T-helper 2 cell treated with Interferon-gamma antibody and Interleukin-4, amounts not matched to agents 5 μg/mL and 100 μg/mL, for 36 hours (primary cell): ENCODE results near the gene BICC1.
"Not testable (repeated sequence)": the region's sequence is repeated elsewhere in the genome, so short reads cannot be mapped to it uniquely, and the experiment has no call there.

ENCODE experiments used
- DNase-seq: peaks from one replicate; pipeline ENCODE4 v3.0.0; 2021; ENCODE audit warnings: low spot score
- H3K27ac Mint-ChIP-seq: one replicate; pipeline ENCODE4 v1.8.0; 2021; ENCODE audit warnings: mild to moderate bottlenecking, mixed read lengths
- H3K27me3 Mint-ChIP-seq: one replicate; pipeline ENCODE4 v1.8.0; 2021; ENCODE audit warnings: low read depth, mixed read lengths
- H3K36me3 Mint-ChIP-seq: one replicate; pipeline ENCODE4 v1.8.0; 2021; ENCODE audit warnings: low read depth, mixed read lengths
- H3K4me1 Mint-ChIP-seq: one replicate; pipeline ENCODE4 v1.8.0; 2021; ENCODE audit warnings: low read depth, mixed read lengths
- H3K4me3 Mint-ChIP-seq: one replicate; pipeline ENCODE4 v1.8.0; 2022; ENCODE audit warnings: mild to moderate bottlenecking, moderate library complexity, mixed read lengths
- H3K9me3 Mint-ChIP-seq: one replicate; pipeline ENCODE4 v1.8.0; 2021; ENCODE audit warnings: mixed read lengths

The BICC1 gene

GRCh38 chr10:58586282-58587245 is 73.9 kb downstream of the BICC1 start:
- Mint-ChIP-seq H3K4me1 (no peaks in the 10 kb centered on the region), H3K27me3 (no peaks in the 10 kb centered on the region), H3K27ac (no peak overlapping the region), H3K36me3 (no peaks in the 10 kb centered on the region), H3K4me3 (no peak overlapping the region), H3K9me3 (no peaks in the 10 kb centered on the region)
- DNase-seq = no peak

GRCh38 chr10:58587676-58588075 is 75.0 kb downstream of the BICC1 start:
- H3K4me1 Mint-ChIP-seq = no peaks in the 10 kb centered on the region
- DNase-seq = no peak
- H3K36me3 Mint-ChIP-seq = no peaks in the 10 kb centered on the region
- no peaks in the 10 kb centered on the region for H3K9me3 Mint-ChIP-seq
- no peak overlapping the region for H3K4me3 Mint-ChIP-seq
- no peaks in the 10 kb centered on the region for H3K27me3 Mint-ChIP-seq
- H3K27ac Mint-ChIP-seq = no peak overlapping the region

- Mint-ChIP-seq H3K4me1 (no peaks in the 10 kb centered on the region), H3K27me3 (no peaks in the 10 kb centered on the region), H3K36me3 (no peaks in the 10 kb centered on the region), H3K4me3 (no peak overlapping the region), H3K9me3 (no peaks in the 10 kb centered on the region), H3K27ac (no peak overlapping the region)
- DNase-seq = no peak
Measured at GRCh38 chr10:58588673-58589265, 76.1 kb downstream of the BICC1 start.

- H3K27ac Mint-ChIP-seq = no peak overlapping the region
- no peaks in the 10 kb centered on the region for H3K9me3 Mint-ChIP-seq
- no peaks in the 10 kb centered on the region for H3K27me3 Mint-ChIP-seq
- H3K4me1 Mint-ChIP-seq = no peaks in the 10 kb centered on the region
- no peaks in the 10 kb centered on the region for H3K36me3 Mint-ChIP-seq
- H3K4me3 Mint-ChIP-seq = no peak overlapping the region
- DNase-seq = no peak
Measured at GRCh38 chr10:58590152-58590840, 77.6 kb downstream of the BICC1 start.

- Mint-ChIP-seq H3K4me1 (no peaks in the 10 kb centered on the region), H3K27me3 (no peaks in the 10 kb centered on the region), H3K9me3 (no peaks in the 10 kb centered on the region), H3K27ac (no peak overlapping the region), H3K36me3 (no peaks in the 10 kb centered on the region), H3K4me3 (no peak overlapping the region)
- DNase-seq = no peak
Measured at GRCh38 chr10:58590924-58591323, 78.3 kb downstream of the BICC1 start.

- no peaks in the 10 kb centered on the region for H3K4me1 Mint-ChIP-seq
- peaks cover 7% of the 10 kb centered on the region for H3K9me3 Mint-ChIP-seq
- H3K4me3 Mint-ChIP-seq = no peak overlapping the region
Measured at GRCh38 chr10:58593008-58593407, 80.3 kb downstream of the BICC1 start.

GRCh38 chr10:58597211-58597610 is 84.5 kb downstream of the BICC1 start:
- H3K36me3 Mint-ChIP-seq, H3K9me3 Mint-ChIP-seq, H3K27me3 Mint-ChIP-seq, H3K4me3 Mint-ChIP-seq, DNase-seq, H3K4me1 Mint-ChIP-seq, H3K27ac Mint-ChIP-seq: not testable (repeated sequence)

More at GRCh38 chr10:58593008-58593407, 80.3 kb downstream of the BICC1 start:
- Mint-ChIP-seq H3K27ac (no peak overlapping the region), H3K36me3 (no peaks in the 10 kb centered on the region), H3K27me3 (no peaks in the 10 kb centered on the region)
- DNase-seq = no peak

- H3K4me3 Mint-ChIP-seq = no peak overlapping the region
- no peaks in the 10 kb centered on the region for H3K36me3 Mint-ChIP-seq
Measured at GRCh38 chr10:58599927-58600553, 87.4 kb downstream of the BICC1 start.

GRCh38 chr10:58608351-58608750 is 95.7 kb downstream of the BICC1 start:
- Mint-ChIP-seq H3K9me3 (no peaks in the 10 kb centered on the region), H3K36me3 (no peaks in the 10 kb centered on the region), H3K27me3 (no peaks in the 10 kb centered on the region), H3K27ac (no peak overlapping the region), H3K4me3 (no peak overlapping the region), H3K4me1 (no peaks in the 10 kb centered on the region)
- DNase-seq = no peak

More at GRCh38 chr10:58599927-58600553, 87.4 kb downstream of the BICC1 start:
- no peak overlapping the region for H3K27ac Mint-ChIP-seq
- H3K9me3 Mint-ChIP-seq = peaks cover 7% of the 10 kb centered on the region
- no peaks in the 10 kb centered on the region for H3K4me1 Mint-ChIP-seq
- DNase-seq = no peak
- H3K27me3 Mint-ChIP-seq = no peaks in the 10 kb centered on the region

GRCh38 chr10:58608826-58609531 is 96.3 kb downstream of the BICC1 start:
- no peaks in the 10 kb centered on the region for H3K9me3 Mint-ChIP-seq
- H3K27ac Mint-ChIP-seq = no peak overlapping the region
- no peak overlapping the region for H3K4me3 Mint-ChIP-seq
- H3K4me1 Mint-ChIP-seq = no peaks in the 10 kb centered on the region
- H3K36me3 Mint-ChIP-seq = no peaks in the 10 kb centered on the region
- no peak for DNase-seq
- H3K27me3 Mint-ChIP-seq = no peaks in the 10 kb centered on the region

- H3K4me3 Mint-ChIP-seq = no peak overlapping the region
- no peak for DNase-seq
- H3K9me3 Mint-ChIP-seq = no peaks in the 10 kb centered on the region
- H3K4me1 Mint-ChIP-seq = no peaks in the 10 kb centered on the region
- no peaks in the 10 kb centered on the region for H3K27me3 Mint-ChIP-seq
- H3K36me3 Mint-ChIP-seq = no peaks in the 10 kb centered on the region
- H3K27ac Mint-ChIP-seq = no peak overlapping the region
Measured at GRCh38 chr10:58609532-58610150, 97.0 kb downstream of the BICC1 start.

GRCh38 chr10:58615237-58615935 is 102.7 kb downstream of the BICC1 start:
- no peaks in the 10 kb centered on the region for H3K27me3 Mint-ChIP-seq
- H3K4me3 Mint-ChIP-seq = no peak overlapping the region
- H3K36me3 Mint-ChIP-seq = no peaks in the 10 kb centered on the region
- H3K4me1 Mint-ChIP-seq = no peaks in the 10 kb centered on the region
- H3K27ac Mint-ChIP-seq = no peak overlapping the region
- H3K9me3 Mint-ChIP-seq = no peaks in the 10 kb centered on the region
- no peak for DNase-seq
